Skin of body (tissue), 3 donors: ENCODE measurements around the gene FNBP1L. TPM values are rescaled to one million over a fixed set of nuclear protein-coding genes. Genes with fewer than 3 reads are reported as not detected.

Experiments used
- DNase-seq: peaks from one replicate; lab custom pipeline; 2025; lab: John Stamatoyannopoulos, UW
- small RNA-seq: library from RNA; depleted of rRNA; stranded (forward); fragments of <200 nt; gene quantifications from one replicate; pipeline ENCODE3, GENCODE V24; 2014; ENCODE audit warnings: low replicate concordance
- total RNA-seq: library from RNA; depleted of rRNA; stranded (reverse); fragments of >200 nt; gene quantifications from one replicate; pipeline ENCODE4 v1.2.3, GENCODE V29; 2014

Gene FNBP1L
- total RNA-seq, 1 donor from 2014 or later = 49.0 TPM

GRCh38 chr1:93591676-93592550 is 144.0 kb downstream of the FNBP1L start:
- no peak for DNase-seq

- DNase-seq = no peak
Measured at GRCh38 chr1:93592551-93592949, 144.6 kb downstream of the FNBP1L start.

- no peak for DNase-seq
Measured at GRCh38 chr1:93593854-93594602, 146.1 kb downstream of the FNBP1L start.

GRCh38 chr1:93594603-93594880 is 146.6 kb downstream of the FNBP1L start:
- no peak for DNase-seq

GRCh38 chr1:93595266-93595665 is 147.3 kb downstream of the FNBP1L start:
- DNase-seq = peak; percentile 77

GRCh38 chr1:93595743-93596142 is 147.8 kb downstream of the FNBP1L start:
- no peak for DNase-seq

GRCh38 chr1:93596329-93597089 is 148.6 kb downstream of the FNBP1L start:
- no peak for DNase-seq

- peak; percentile 31 for DNase-seq
Measured at GRCh38 chr1:93597709-93598108, 149.8 kb downstream of the FNBP1L start.

GRCh38 chr1:93598396-93598795 is 150.5 kb downstream of the FNBP1L start:
- no peak for DNase-seq

- DNase-seq = no peak
Measured at GRCh38 chr1:93598861-93599439, 151.0 kb downstream of the FNBP1L start.

GRCh38 chr1:93599479-93599878 is 151.6 kb downstream of the FNBP1L start:
- no peak for DNase-seq

- DNase-seq = no peak
Measured at GRCh38 chr1:93600663-93601062, 152.7 kb downstream of the FNBP1L start.

GRCh38 chr1:93601686-93602085 is 153.8 kb downstream of the FNBP1L start:
- DNase-seq = no peak

GRCh38 chr1:93602101-93602500 is 154.2 kb downstream of the FNBP1L start:
- no peak for DNase-seq

- no peak for DNase-seq
Measured at GRCh38 chr1:93603106-93603505, 155.2 kb downstream of the FNBP1L start.

- DNase-seq = no peak
Measured at GRCh38 chr1:93603601-93604000, 155.7 kb downstream of the FNBP1L start.

Small RNA genes within 50 kb of the gene (small RNA-seq; reads per million reads assigned to genes)
- gene RNA5SP53 = not detected

Other genes with a start within 250 kb of the FNBP1L start
- gene DR1, start 102.2 kb upstream of the FNBP1L start, total RNA-seq = 24.1 TPM
- gene BCAR3, start 233.7 kb downstream of the FNBP1L start, total RNA-seq = 14.2 TPM